Measurements from ENCODE around the gene SEPTIN8.

Gene SEPTIN8

GRCh38 chr5:132778856-132779255, 1.8 kb upstream of the SEPTIN8 start (continued):
- TF ChIP-seq ZSCAN5A (tag by site-specific recombination; IDR thresholded peaks at IDR 0.05), result no peak
- TF ChIP-seq ZNF248 (tag by site-specific recombination; IDR thresholded peaks at IDR 0.05), result no peak

GRCh38 chr5:132778129-132778528, 1.1 kb upstream of the SEPTIN8 start:
- TF ChIP-seq PATZ1 (tag by site-specific recombination; IDR thresholded peaks at IDR 0.05), result 0 out of 2 replicates have a peak, but pooled peaks have one; percentile 14
- TF ChIP-seq ZSCAN18 (tag by site-specific recombination; IDR thresholded peaks at IDR 0.05), result no peak
- TF ChIP-seq ZNF146 (tag by site-specific recombination; IDR thresholded peaks at IDR 0.05), result no peak
- no peak for TF ChIP-seq ZNF548 (tag by site-specific recombination; IDR thresholded peaks at IDR 0.05)
- no peak for TF ChIP-seq GLIS1 (tag by site-specific recombination; IDR thresholded peaks at IDR 0.05)
- no peak for TF ChIP-seq SCRT1 (tag by site-specific recombination; IDR thresholded peaks at IDR 0.05; ENCODE audit: borderline replicate concordance)
- no peak for TF ChIP-seq ZNF138 (tag by site-specific recombination; IDR thresholded peaks at IDR 0.05; ENCODE audit: borderline replicate concordance)
- TF ChIP-seq ZNF157 (tag by site-specific recombination; IDR thresholded peaks at IDR 0.05), result no peak
- 0 out of 2 replicates have a peak, but pooled peaks have one; percentile 17 for TF ChIP-seq ZBTB17 (tag by site-specific recombination; IDR thresholded peaks at IDR 0.05)
- TF ChIP-seq ZNF621 (tag by site-specific recombination; IDR thresholded peaks at IDR 0.05), result no peak
- Histone ChIP-seq H3K4me3 (ENCODE audit: low read depth, low read length) (no peak overlapping the region), H3K4me1 (ENCODE audit: control insufficient read depth, insufficient read depth, low read length) (no peaks in the 10 kb centered on the region), H3K9me3 (ENCODE audit: control insufficient read depth, insufficient read depth, low read depth, low read length) (no peaks in the 10 kb centered on the region), H3K36me3 (ENCODE audit: control insufficient read depth in 2 of 2, insufficient read depth in 1 of 2, low read length in 2 of 2) (peaks cover 0 to 5% of the 10 kb centered on the region in 2 experiments; a peak in 1 of 3 replicates), H3K27ac (ENCODE audit: extremely low read depth, low read depth, low read length) (no peak overlapping the region)
- POLR2A ChIA-PET, result interaction anchor here (1.1 to 1.4 kb wide), 3 partner anchors 41 to 278 kb away, joined by 3 to 4 read pairs (median 4); partner anchors contain the start of gene KIF3A
- CTCF ChIA-PET, result interaction anchor here (0.8 to 1.0 kb wide), 4 partner anchors 11 to 42 kb away, joined by 3 to 5 read pairs (median 4); no protein-coding TSS in a partner anchor

- no peak for TF ChIP-seq ZNF747 (tag by site-specific recombination; IDR thresholded peaks at IDR 0.05)
- 0 out of 2 replicates have a peak, but pooled peaks have one; percentile 3 for TF ChIP-seq ZNF660 (tag by site-specific recombination; IDR thresholded peaks at IDR 0.05)
- ChIA-PET POLR2A (interaction anchor here (1.0 to 1.7 kb wide), 5 partner anchors 10 to 561 kb away, joined by 3 to 8 read pairs (median 4); no protein-coding TSS in a partner anchor), CTCF (no interaction called here)
- Histone ChIP-seq H3K27ac (ENCODE audit: extremely low read depth, low read depth, low read length) (peak overlapping the region; percentile 76; the same call in 1 of the 2 replicates), H3K4me1 (ENCODE audit: control insufficient read depth, insufficient read depth, low read length) (no peaks in the 10 kb centered on the region), H3K4me3 (ENCODE audit: low read depth, low read length) (peak overlapping the region; percentile 70), H3K36me3 (ENCODE audit: control insufficient read depth in 2 of 2, insufficient read depth in 1 of 2, low read length in 2 of 2) (peaks cover 0 to 5% of the 10 kb centered on the region in 2 experiments; a peak in 1 of 3 replicates), H3K9me3 (ENCODE audit: control insufficient read depth, insufficient read depth, low read depth, low read length) (no peaks in the 10 kb centered on the region)
Measured at GRCh38 chr5:132776938-132777208, 166 bp downstream of the SEPTIN8 start.
